Measurements from ENCODE around the gene AGBL4.

DNA sequence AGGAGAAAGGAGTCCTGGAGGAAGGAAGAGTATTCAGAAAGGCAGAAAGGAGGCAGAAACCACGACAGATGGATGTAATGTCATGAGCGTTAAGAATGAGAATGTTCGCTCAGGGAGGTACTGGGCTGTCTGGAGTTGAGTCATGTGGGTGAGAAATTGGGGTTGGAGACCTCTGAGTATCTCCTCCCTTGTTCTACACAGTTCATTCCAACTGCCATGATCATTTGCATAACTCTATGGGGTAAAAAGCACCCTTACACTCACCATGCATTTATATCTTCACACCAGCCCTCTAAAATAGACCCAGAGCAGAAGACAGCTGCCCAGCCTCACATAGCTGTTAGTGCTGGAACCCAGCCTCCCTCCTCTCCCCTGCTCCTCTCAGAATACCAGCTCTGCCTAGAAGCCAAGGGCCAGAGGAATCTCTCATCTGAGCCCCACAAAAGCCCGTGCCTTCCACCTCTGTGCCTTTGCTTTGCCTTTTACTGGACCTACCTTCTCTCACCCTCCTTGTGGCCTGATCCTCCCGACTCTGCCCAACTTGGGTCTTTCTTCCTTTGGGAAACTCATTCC lies 1332.2 kb downstream of the AGBL4 start:
- TF ChIP-seq EP300 (IDR thresholded peaks at IDR 0.05) (no peak), POLR2A (IDR thresholded peaks at IDR 0.05) (no peak), POLR2AphosphoS5 (IDR thresholded peaks at IDR 0.05) (no peak)
- TF ChIP-seq, protein P1, sequence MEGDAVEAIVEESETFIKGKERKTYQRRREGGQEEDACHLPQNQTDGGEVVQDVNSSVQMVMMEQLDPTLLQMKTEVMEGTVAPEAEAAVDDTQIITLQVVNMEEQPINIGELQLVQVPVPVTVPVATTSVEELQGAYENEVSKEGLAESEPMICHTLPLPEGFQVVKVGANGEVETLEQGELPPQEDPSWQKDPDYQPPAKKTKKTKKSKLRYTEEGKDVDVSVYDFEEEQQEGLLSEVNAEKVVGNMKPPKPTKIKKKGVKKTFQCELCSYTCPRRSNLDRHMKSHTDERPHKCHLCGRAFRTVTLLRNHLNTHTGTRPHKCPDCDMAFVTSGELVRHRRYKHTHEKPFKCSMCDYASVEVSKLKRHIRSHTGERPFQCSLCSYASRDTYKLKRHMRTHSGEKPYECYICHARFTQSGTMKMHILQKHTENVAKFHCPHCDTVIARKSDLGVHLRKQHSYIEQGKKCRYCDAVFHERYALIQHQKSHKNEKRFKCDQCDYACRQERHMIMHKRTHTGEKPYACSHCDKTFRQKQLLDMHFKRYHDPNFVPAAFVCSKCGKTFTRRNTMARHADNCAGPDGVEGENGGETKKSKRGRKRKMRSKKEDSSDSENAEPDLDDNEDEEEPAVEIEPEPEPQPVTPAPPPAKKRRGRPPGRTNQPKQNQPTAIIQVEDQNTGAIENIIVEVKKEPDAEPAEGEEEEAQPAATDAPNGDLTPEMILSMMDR (IDR thresholded peaks at IDR 0.05) = no peak
